ENCODE data around the gene SMAD6. TPM values are rescaled to one million over a fixed set of nuclear protein-coding genes. Genes with fewer than 3 reads are reported as not detected.

The SMAD6 gene
- total RNA-seq, 1 donor from 2014 or later, result 15.6 TPM

- DNase-seq (ENCODE audit: extremely low read depth, low read depth, low spot score), result no peak
Measured at GRCh38 chr15:66768987-66769386, 67.0 kb downstream of the SMAD6 start.

GRCh38 chr15:66770518-66771350 is 68.7 kb downstream of the SMAD6 start:
- no peak for DNase-seq (ENCODE audit: extremely low read depth, low read depth, low spot score)

GRCh38 chr15:66771351-66771650 is 69.3 kb downstream of the SMAD6 start:
- DNase-seq (ENCODE audit: extremely low read depth, low read depth, low spot score), result no peak

- no peak for DNase-seq (ENCODE audit: extremely low read depth, low read depth, low spot score)
Measured at GRCh38 chr15:66772604-66773128, 70.6 kb downstream of the SMAD6 start.

- no peak for DNase-seq (ENCODE audit: extremely low read depth, low read depth, low spot score)
Measured at GRCh38 chr15:66773129-66773873, 71.3 kb downstream of the SMAD6 start.

- no peak for DNase-seq (ENCODE audit: extremely low read depth, low read depth, low spot score)
Measured at GRCh38 chr15:66774001-66774814, 72.2 kb downstream of the SMAD6 start.

- no peak for DNase-seq (ENCODE audit: extremely low read depth, low read depth, low spot score)
Measured at GRCh38 chr15:66775127-66776105, 73.4 kb downstream of the SMAD6 start.

- DNase-seq (ENCODE audit: extremely low read depth, low read depth, low spot score), result no peak
Measured at GRCh38 chr15:66777054-66777453, 75.0 kb downstream of the SMAD6 start.

GRCh38 chr15:66777596-66778313 is 75.7 kb downstream of the SMAD6 start:
- no peak for DNase-seq (ENCODE audit: extremely low read depth, low read depth, low spot score)

- no peak for DNase-seq (ENCODE audit: extremely low read depth, low read depth, low spot score)
Measured at GRCh38 chr15:66778314-66778665, 76.3 kb downstream of the SMAD6 start.

GRCh38 chr15:66778716-66779115 is 76.7 kb downstream of the SMAD6 start:
- no peak for DNase-seq (ENCODE audit: extremely low read depth, low read depth, low spot score)

GRCh38 chr15:66779331-66780009 is 77.4 kb downstream of the SMAD6 start:
- no peak for DNase-seq (ENCODE audit: extremely low read depth, low read depth, low spot score)

GRCh38 chr15:66780172-66780972 is 78.3 kb downstream of the SMAD6 start:
- DNase-seq (ENCODE audit: extremely low read depth, low read depth, low spot score), result no peak

- no peak for DNase-seq (ENCODE audit: extremely low read depth, low read depth, low spot score)
Measured at GRCh38 chr15:66780973-66781718, 79.1 kb downstream of the SMAD6 start.

GRCh38 chr15:66782785-66783184 is 80.7 kb downstream of the SMAD6 start:
- DNase-seq (ENCODE audit: extremely low read depth, low read depth, low spot score), result no peak

GRCh38 chr15:66783314-66783713 is 81.3 kb downstream of the SMAD6 start:
- no peak for DNase-seq (ENCODE audit: extremely low read depth, low read depth, low spot score)

GRCh38 chr15:66783725-66784124 is 81.7 kb downstream of the SMAD6 start:
- DNase-seq (ENCODE audit: extremely low read depth, low read depth, low spot score), result no peak
